ENCODE data around the gene PPP1R2.

The PPP1R2 gene

GRCh38 chr3:195570344-195570743, 27.2 kb upstream of the PPP1R2 start:
- H3K36me3 ChIP-seq (replicated peaks; ENCODE audit: insufficient read depth, low read length) = no peaks in the 10 kb centered on the region
- no peak overlapping the region for H3K9ac ChIP-seq (ENCODE audit: low read length)
- no peaks in the 10 kb centered on the region for H3K79me2 ChIP-seq (ENCODE audit: low read length)
- H3K27me3 ChIP-seq (replicated peaks; ENCODE audit: insufficient read depth, low read length) = no peaks in the 10 kb centered on the region
- no peak overlapping the region for H2AFZ ChIP-seq (ENCODE audit: low read length)
- H3K4me2 ChIP-seq (ENCODE audit: low read depth, low read length) = no peak overlapping the region
- no peaks in the 10 kb centered on the region for H3F3A ChIP-seq (ENCODE audit: insufficient read depth, low read length)
- no peaks in the 10 kb centered on the region for H4K20me1 ChIP-seq (ENCODE audit: insufficient read depth, low read length)
- H3K4me1 ChIP-seq (ENCODE audit: low read length) = no peaks in the 10 kb centered on the region
- no peaks in the 10 kb centered on the region for H3K9me2 ChIP-seq (replicated peaks; ENCODE audit: insufficient read depth, low read length)
- DNase-seq = no peak
- H3K4me3 ChIP-seq (ENCODE audit: low read length) = no peak overlapping the region
- TF ChIP-seq EZH2phosphoT487 (IDR thresholded peaks at IDR 0.05; ENCODE audit: low read length) (no peak), CTCF (IDR thresholded peaks at IDR 0.05; ENCODE audit: low read length) (no peak), EZH2 (optimal IDR thresholded peaks at IDR 0.05; ENCODE audit: low read depth, low read length) (no peak)
- no peak overlapping the region for H3K27ac ChIP-seq (ENCODE audit: low read length)
- H3K9me3 ChIP-seq (replicated peaks; ENCODE audit: insufficient read depth, low read length) = no peaks in the 10 kb centered on the region

GRCh38 chr3:195568630-195569029, 25.5 kb upstream of the PPP1R2 start:
- H3K9me2 ChIP-seq (replicated peaks; ENCODE audit: insufficient read depth, low read length) = no peaks in the 10 kb centered on the region
- H3K4me1 ChIP-seq (ENCODE audit: low read length) = no peaks in the 10 kb centered on the region
- TF ChIP-seq EZH2phosphoT487 (IDR thresholded peaks at IDR 0.05; ENCODE audit: low read length) (no peak), EZH2 (optimal IDR thresholded peaks at IDR 0.05; ENCODE audit: low read depth, low read length) (no peak), CTCF (IDR thresholded peaks at IDR 0.05; ENCODE audit: low read length) (no peak)
- no peaks in the 10 kb centered on the region for H3K79me2 ChIP-seq (ENCODE audit: low read length)
- no peak overlapping the region for H3K9ac ChIP-seq (ENCODE audit: low read length)
- H2AFZ ChIP-seq (ENCODE audit: low read length) = no peak overlapping the region
- no peak for DNase-seq
- H3K27ac ChIP-seq (ENCODE audit: low read length) = no peak overlapping the region
- H3F3A ChIP-seq (ENCODE audit: insufficient read depth, low read length) = no peaks in the 10 kb centered on the region
- no peaks in the 10 kb centered on the region for H4K20me1 ChIP-seq (ENCODE audit: insufficient read depth, low read length)
- no peak overlapping the region for H3K4me3 ChIP-seq (ENCODE audit: low read length)
- no peaks in the 10 kb centered on the region for H3K36me3 ChIP-seq (replicated peaks; ENCODE audit: insufficient read depth, low read length)
- no peak overlapping the region for H3K4me2 ChIP-seq (ENCODE audit: low read depth, low read length)
- H3K27me3 ChIP-seq (replicated peaks; ENCODE audit: insufficient read depth, low read length) = no peaks in the 10 kb centered on the region
- no peaks in the 10 kb centered on the region for H3K9me3 ChIP-seq (replicated peaks; ENCODE audit: insufficient read depth, low read length)

GRCh38 chr3:195566797-195567196, 23.7 kb upstream of the PPP1R2 start:
- TF ChIP-seq CTCF (IDR thresholded peaks at IDR 0.05; ENCODE audit: low read length) = no peak
- no peak for TF ChIP-seq EZH2phosphoT487 (IDR thresholded peaks at IDR 0.05; ENCODE audit: low read length)
- no peak for TF ChIP-seq EZH2 (optimal IDR thresholded peaks at IDR 0.05; ENCODE audit: low read depth, low read length)
- Histone ChIP-seq H3K9me3 (replicated peaks; ENCODE audit: insufficient read depth, low read length) (no peaks in the 10 kb centered on the region), H3K27ac (ENCODE audit: low read length) (no peak overlapping the region), H3K36me3 (replicated peaks; ENCODE audit: insufficient read depth, low read length) (no peaks in the 10 kb centered on the region), H3K4me3 (ENCODE audit: low read length) (no peak overlapping the region), H3K27me3 (replicated peaks; ENCODE audit: insufficient read depth, low read length) (no peaks in the 10 kb centered on the region), H4K20me1 (ENCODE audit: insufficient read depth, low read length) (no peaks in the 10 kb centered on the region), H2AFZ (ENCODE audit: low read length) (no peak overlapping the region), H3F3A (ENCODE audit: insufficient read depth, low read length) (no peaks in the 10 kb centered on the region), H3K9ac (ENCODE audit: low read length) (no peak overlapping the region), H3K4me1 (ENCODE audit: low read length) (no peaks in the 10 kb centered on the region), H3K9me2 (replicated peaks; ENCODE audit: insufficient read depth, low read length) (no peaks in the 10 kb centered on the region), H3K79me2 (ENCODE audit: low read length) (no peaks in the 10 kb centered on the region), H3K4me2 (ENCODE audit: low read depth, low read length) (no peak overlapping the region)
- DNase-seq = no peak

Data from MM.1S (cell line).